Measurements from ENCODE around the gene SLC26A2.

GRCh38 chr5:149999866-150000255 is 39.3 kb downstream of the SLC26A2 start:
- TF ChIP-seq CTCF (IDR thresholded peaks at IDR 0.05) (no peak), EP300 (IDR thresholded peaks at IDR 0.05; ENCODE audit: low read depth) (no peak), POLR2AphosphoS5 (IDR thresholded peaks at IDR 0.05) (no peak)

All from transverse colon (tissue), 4 donors.